Measurements from ENCODE around the gene PCCA.

DNA sequence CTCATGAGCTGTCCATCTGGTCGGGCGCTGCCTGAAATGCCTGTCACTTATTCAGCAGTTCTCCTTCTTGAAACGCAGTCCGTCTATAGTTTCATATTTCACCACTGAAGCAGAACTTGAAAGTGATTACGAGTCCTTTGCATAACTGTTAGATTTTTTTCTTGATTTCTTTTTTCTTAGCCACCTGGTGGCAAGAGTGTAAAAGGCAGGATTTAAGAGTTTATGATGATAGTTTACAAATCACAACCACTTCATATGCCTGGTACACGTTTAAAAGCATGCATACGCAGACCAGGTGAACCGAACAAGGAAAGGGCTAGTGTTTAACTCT lies 453.9 kb downstream of the PCCA start:
- TF ChIP-seq GATA3 (IDR thresholded peaks at IDR 0.05; ENCODE audit: low read depth, low read length) (no peak), GATA2 (IDR thresholded peaks at IDR 0.05; ENCODE audit: low read depth, low read length) (no peak)

Measured in SH-SY5Y (cell line).